WERI-Rb-1 (cell line): ENCODE results near the gene SH3RF3.

Experiments used
- DNase-seq: peaks from one replicate; pipeline ENCODE4 v3.0.0-alpha.2; 2020
- H3K27ac ChIP-seq: fragments of 250-450 bp; sonication (Bioruptor Pico); 2 replicates; pipeline ENCODE4 v1.5.1; 2020; ENCODE audit warnings: mild to moderate bottlenecking, moderate library complexity
- H3K27me3 ChIP-seq: fragments of 250-450 bp; sonication (Bioruptor Pico); 2 replicates; pipeline ENCODE4 v1.5.1; 2021; ENCODE audit warnings: mild to moderate bottlenecking, low read depth, moderate library complexity; ENCODE audit not compliant: insufficient read depth, severe bottlenecking
- H3K36me3 ChIP-seq: fragments of 250-450 bp; sonication (Bioruptor Pico); 2 replicates; pipeline ENCODE4 v1.5.1; 2020; ENCODE audit warnings: mild to moderate bottlenecking, moderate library complexity
- H3K4me3 ChIP-seq: 2 replicates; pipeline ENCODE4 v1.5.1; 2011; ENCODE audit warnings: low read depth, mild to moderate bottlenecking, control low read depth, low read length
- H3K9me3 ChIP-seq: fragments of 250-450 bp; sonication (Bioruptor Pico); 2 replicates; pipeline ENCODE4 v1.5.1; 2021; ENCODE audit warnings: mild to moderate bottlenecking, moderate library complexity; ENCODE audit not compliant: severe bottlenecking
- CTCF ChIP-seq: IDR thresholded peaks from 2 replicates; pipeline ENCODE4 v1.5.1; 2011; ENCODE audit warnings: low read depth, mild to moderate bottlenecking, control low read depth, inconsistent platforms, low read length

SH3RF3 gene

GRCh38 chr2:109259671-109260070 is 130.7 kb downstream of the SH3RF3 start:
- Histone ChIP-seq H3K27ac (no peak overlapping the region), H3K4me3 (no peak overlapping the region), H3K27me3 (no peaks in the 10 kb centered on the region), H3K9me3 (no peaks in the 10 kb centered on the region), H3K36me3 (no peaks in the 10 kb centered on the region)
- no peak for DNase-seq
- no peak for TF ChIP-seq CTCF

GRCh38 chr2:109260116-109260855 is 131.3 kb downstream of the SH3RF3 start:
- H3K27me3 ChIP-seq: no peaks in the 10 kb centered on the region
- H3K27ac ChIP-seq: peak overlapping the region; percentile 80
- H3K4me3 ChIP-seq: no peak overlapping the region
- no peaks in the 10 kb centered on the region for H3K36me3 ChIP-seq
- no peak for TF ChIP-seq CTCF
- DNase-seq: no peak
- H3K9me3 ChIP-seq: no peaks in the 10 kb centered on the region

GRCh38 chr2:109260886-109261700 is 132.1 kb downstream of the SH3RF3 start:
- Histone ChIP-seq H3K27me3 (no peaks in the 10 kb centered on the region), H3K4me3 (no peak overlapping the region), H3K9me3 (no peaks in the 10 kb centered on the region), H3K27ac (peak overlapping the region; percentile 80), H3K36me3 (no peaks in the 10 kb centered on the region)
- peak; percentile 82 for TF ChIP-seq CTCF
- peak; percentile 74 for DNase-seq

GRCh38 chr2:109261906-109262631 is 133.1 kb downstream of the SH3RF3 start:
- no peak for DNase-seq
- Histone ChIP-seq H3K9me3 (no peaks in the 10 kb centered on the region), H3K4me3 (no peak overlapping the region), H3K27ac (no peak overlapping the region; the same call in 1 of the 2 replicates), H3K36me3 (no peaks in the 10 kb centered on the region), H3K27me3 (no peaks in the 10 kb centered on the region)
- no peak for TF ChIP-seq CTCF

GRCh38 chr2:109264595-109265328 is 135.8 kb downstream of the SH3RF3 start:
- peak; percentile 72 for DNase-seq
- no peak overlapping the region for H3K4me3 ChIP-seq

More at GRCh38 chr2:109264595-109265328, 135.8 kb downstream of the SH3RF3 start:
- Histone ChIP-seq H3K9me3 (no peaks in the 10 kb centered on the region), H3K27ac (peak overlapping the region; percentile 68), H3K36me3 (no peaks in the 10 kb centered on the region), H3K27me3 (no peaks in the 10 kb centered on the region)
- peak; percentile 14; the same call in 1 of the 2 replicates for TF ChIP-seq CTCF
